Neural progenitor cell (in vitro differentiated cells): Measurements from ENCODE around the gene INO80C. TPM values are rescaled to one million over a fixed set of nuclear protein-coding genes. Genes with fewer than 3 reads are reported as not detected.
"Not testable (repeated sequence)": the region's sequence is repeated elsewhere in the genome, so short reads cannot be mapped to it uniquely, and the experiment has no call there.

ENCODE experiments used
- DNase-seq: peaks from one replicate; pipeline ENCODE4 v3.0.0-alpha.2; 2016; ENCODE audit warnings: low spot score
- H2AFZ ChIP-seq: fragments of 200-600 bp; sonication (generic); replicated peaks from 2 replicates; pipeline ENCODE4 v1.6.1; 2016; ENCODE audit warnings: antibody characterized with exemption
- H3F3A ChIP-seq: fragments of 200-600 bp; sonication (generic); 2 replicates; pipeline ENCODE4 v1.6.1; 2016; ENCODE audit warnings: antibody characterized with exemption, low read depth
- H3K27ac ChIP-seq: fragments of 200-600 bp; sonication (generic); 2 replicates; pipeline ENCODE4 v1.5.1; 2016; ENCODE audit warnings: mild to moderate bottlenecking
- H3K27me3 ChIP-seq: fragments of 200-600 bp; sonication (generic); 2 replicates; pipeline ENCODE4 v1.6.1; 2016; ENCODE audit warnings: mild to moderate bottlenecking, moderate library complexity
- H3K36me3 ChIP-seq: fragments of 200-600 bp; sonication (generic); 2 replicates; pipeline ENCODE4 v1.5.1; 2016
- H3K4me1 ChIP-seq: fragments of 200-600 bp; sonication (generic); 2 replicates; pipeline ENCODE4 v1.6.1; 2016; ENCODE audit warnings: mixed run types
- H3K4me2 ChIP-seq: fragments of 200-600 bp; sonication (generic); 2 replicates; pipeline ENCODE4 v1.6.1; 2016
- H3K4me3 ChIP-seq: fragments of 200-600 bp; sonication (generic); 2 replicates; pipeline ENCODE4 v1.5.1; 2016
- H3K79me2 ChIP-seq: fragments of 200-600 bp; sonication (generic); 2 replicates; pipeline ENCODE4 v1.6.1; 2016; ENCODE audit warnings: low read depth
- H3K9ac ChIP-seq: fragments of 200-600 bp; sonication (generic); 2 replicates; pipeline ENCODE4 v1.6.1; 2016
- H3K9me3 ChIP-seq: fragments of 200-600 bp; sonication (generic); 2 replicates; pipeline ENCODE4 v1.5.1; 2016; ENCODE audit warnings: low read depth
- H4K20me1 ChIP-seq: fragments of 200-600 bp; sonication (generic); 2 replicates; pipeline ENCODE4 v1.6.1; 2016; ENCODE audit warnings: low read depth
- H3K27ac Mint-ChIP-seq: 3 replicates; pipeline ENCODE4 v1.8.0; 2021; ENCODE audit warnings: mixed read lengths
- H3K27me3 Mint-ChIP-seq: 2 replicates; pipeline ENCODE4 v1.8.0; 2022; ENCODE audit warnings: low read depth, mild to moderate bottlenecking, inconsistent platforms, moderate library complexity, mixed read lengths; ENCODE audit not compliant: insufficient read depth
- H3K36me3 Mint-ChIP-seq: 3 replicates; pipeline ENCODE4 v1.8.0; 2021; ENCODE audit warnings: mixed read lengths
- H3K4me1 Mint-ChIP-seq: 3 replicates; pipeline ENCODE4 v1.8.0; 2021; ENCODE audit warnings: mixed read lengths
- H3K4me3 Mint-ChIP-seq: 3 replicates; pipeline ENCODE4 v1.8.0; 2021; ENCODE audit warnings: mild to moderate bottlenecking, moderate library complexity, mixed read lengths
- H3K9me3 Mint-ChIP-seq: 3 replicates; pipeline ENCODE4 v1.8.0; 2020; ENCODE audit warnings: mixed read lengths
- CTCF ChIP-seq: fragments of 200-600 bp; sonication (generic); IDR thresholded peaks from 2 replicates; pipeline ENCODE4 v1.5.1; 2017; ENCODE audit warnings: antibody characterized with exemption, mild to moderate bottlenecking
- EZH2 ChIP-seq: fragments of 200-600 bp; sonication (generic); IDR thresholded peaks from 2 replicates; pipeline ENCODE4 v1.6.1; 2017; ENCODE audit warnings: antibody characterized with exemption, mild to moderate bottlenecking, moderate library complexity
- EZH2phosphoT487 ChIP-seq: fragments of 200-600 bp; sonication (generic); IDR thresholded peaks from 2 replicates; pipeline ENCODE4 v1.6.1; 2017; ENCODE audit warnings: antibody characterized with exemption
- total RNA-seq: library from RNA; depleted of rRNA; stranded (reverse); fragments of >200 nt; gene quantifications from 2 replicates; pipeline ENCODE4 v1.2.3, GENCODE V29; 2015; ENCODE audit warnings: low replicate concordance

INO80C gene
- total RNA-seq, 1 donor from 2014 or later, result 13.2 TPM

GRCh38 chr18:35457140-35457704 is 40.5 kb downstream of the INO80C start:
- Histone ChIP-seq H3K36me3 (no peaks in the 10 kb centered on the region), H3F3A (no peaks in the 10 kb centered on the region), H3K27me3 (no peaks in the 10 kb centered on the region), H3K79me2 (no peaks in the 10 kb centered on the region), H3K27ac (no peak overlapping the region), H3K4me2 (no peak overlapping the region), H3K4me3 (no peak overlapping the region), H4K20me1 (no peaks in the 10 kb centered on the region), H3K9me3 (no peaks in the 10 kb centered on the region), H3K4me1 (no peaks in the 10 kb centered on the region), H2AFZ (no peak overlapping the region), H3K9ac (no peak overlapping the region)
- no peak overlapping the region for H3K27ac Mint-ChIP-seq
- TF ChIP-seq EZH2 (no peak), CTCF (no peak), EZH2phosphoT487 (no peak)
- no peaks in the 10 kb centered on the region for H3K9me3 Mint-ChIP-seq
- H3K4me3 Mint-ChIP-seq, result no peak overlapping the region
- H3K27me3 Mint-ChIP-seq, result peaks cover 4% of the 10 kb centered on the region
- peaks cover 10% of the 10 kb centered on the region for H3K4me1 Mint-ChIP-seq
- no peaks in the 10 kb centered on the region for H3K36me3 Mint-ChIP-seq
- DNase-seq, result no peak

GRCh38 chr18:35455926-35456763 is 41.6 kb downstream of the INO80C start:
- no peak for DNase-seq
- H3K79me2 ChIP-seq, result no peaks in the 10 kb centered on the region
- H3K27ac ChIP-seq, result no peak overlapping the region
- no peaks in the 10 kb centered on the region for H3K4me1 ChIP-seq
- no peaks in the 10 kb centered on the region for H3K36me3 ChIP-seq
- H3K4me3 ChIP-seq, result no peak overlapping the region
- Mint-ChIP-seq H3K36me3 (no peaks in the 10 kb centered on the region), H3K27ac (no peak overlapping the region), H3K27me3 (peaks cover 4% of the 10 kb centered on the region), H3K4me1 (peaks cover 10% of the 10 kb centered on the region), H3K9me3 (no peaks in the 10 kb centered on the region), H3K4me3 (no peak overlapping the region)
- H3K27me3 ChIP-seq, result no peaks in the 10 kb centered on the region
- H3K9me3 ChIP-seq, result no peaks in the 10 kb centered on the region
- H3K9ac ChIP-seq, result no peak overlapping the region
- H4K20me1 ChIP-seq, result no peaks in the 10 kb centered on the region
- no peak overlapping the region for H2AFZ ChIP-seq
- H3F3A ChIP-seq, result no peaks in the 10 kb centered on the region
- H3K4me2 ChIP-seq, result no peak overlapping the region
- no peak for TF ChIP-seq EZH2phosphoT487
- no peak for TF ChIP-seq EZH2
- no peak for TF ChIP-seq CTCF

GRCh38 chr18:35454803-35455202 is 43.0 kb downstream of the INO80C start:
- Mint-ChIP-seq H3K9me3 (no peaks in the 10 kb centered on the region), H3K27me3 (peaks cover 4% of the 10 kb centered on the region), H3K36me3 (no peaks in the 10 kb centered on the region), H3K4me1 (peaks cover 10% of the 10 kb centered on the region), H3K27ac (no peak overlapping the region), H3K4me3 (no peak overlapping the region)
- no peak overlapping the region for H3K27ac ChIP-seq
- no peaks in the 10 kb centered on the region for H4K20me1 ChIP-seq
- no peaks in the 10 kb centered on the region for H3K4me1 ChIP-seq
- no peaks in the 10 kb centered on the region for H3F3A ChIP-seq
- no peaks in the 10 kb centered on the region for H3K9me3 ChIP-seq
- no peak overlapping the region for H3K4me3 ChIP-seq
- no peak for DNase-seq
- no peaks in the 10 kb centered on the region for H3K27me3 ChIP-seq
- TF ChIP-seq CTCF (no peak), EZH2 (no peak), EZH2phosphoT487 (no peak)
- no peak overlapping the region for H3K9ac ChIP-seq
- no peaks in the 10 kb centered on the region for H3K79me2 ChIP-seq
- no peaks in the 10 kb centered on the region for H3K36me3 ChIP-seq
- H2AFZ ChIP-seq, result no peak overlapping the region
- H3K4me2 ChIP-seq, result no peak overlapping the region

GRCh38 chr18:35453065-35453464 is 44.7 kb downstream of the INO80C start:
- not testable (repeated sequence) for H3K4me3 Mint-ChIP-seq, H3K4me1 Mint-ChIP-seq, H3F3A ChIP-seq, H3K27me3 ChIP-seq, H3K27me3 Mint-ChIP-seq, H4K20me1 ChIP-seq, H3K9me3 Mint-ChIP-seq, H3K4me2 ChIP-seq, H3K9ac ChIP-seq, H3K79me2 ChIP-seq, H3K36me3 Mint-ChIP-seq, H3K4me1 ChIP-seq, H3K27ac Mint-ChIP-seq, H3K9me3 ChIP-seq, DNase-seq, H3K4me3 ChIP-seq, H3K27ac ChIP-seq, H3K36me3 ChIP-seq, H2AFZ ChIP-seq
